GM21723 (cell line): ENCODE measurements around the gene IL11.
"Not testable (repeated sequence)": the region's sequence is repeated elsewhere in the genome, so short reads cannot be mapped to it uniquely, and the experiment has no call there.

ENCODE experiments used
- ATAC-seq: cut with Tn5 transposase; IDR thresholded peaks from one replicate; pipeline ENCODE4 v1.9.1; 2021; ENCODE audit warnings: mild to moderate bottlenecking, moderate library complexity; ENCODE audit not compliant: unreplicated experiment

IL11 gene

DNA sequence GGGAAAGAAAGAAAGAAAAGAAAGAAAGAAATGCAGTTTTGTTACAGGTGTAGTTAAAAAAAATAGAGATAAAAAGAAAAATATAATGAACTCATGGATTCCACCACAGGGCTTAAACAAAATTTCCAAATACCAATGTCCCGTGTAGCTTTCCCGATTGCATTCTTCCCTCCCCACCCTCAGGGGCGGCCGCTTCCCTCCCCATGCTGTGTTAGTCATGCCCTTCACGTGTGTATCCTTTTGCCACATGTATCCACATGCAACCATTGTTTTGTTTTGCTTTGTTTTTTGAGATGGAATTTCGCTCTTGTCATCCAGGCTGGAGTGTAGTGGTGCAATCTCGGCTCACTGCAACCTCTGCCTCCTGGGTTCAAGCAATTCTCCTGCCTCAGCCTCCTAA is 34.2 kb downstream of the IL11 start:
- ATAC-seq = no peak

DNA sequence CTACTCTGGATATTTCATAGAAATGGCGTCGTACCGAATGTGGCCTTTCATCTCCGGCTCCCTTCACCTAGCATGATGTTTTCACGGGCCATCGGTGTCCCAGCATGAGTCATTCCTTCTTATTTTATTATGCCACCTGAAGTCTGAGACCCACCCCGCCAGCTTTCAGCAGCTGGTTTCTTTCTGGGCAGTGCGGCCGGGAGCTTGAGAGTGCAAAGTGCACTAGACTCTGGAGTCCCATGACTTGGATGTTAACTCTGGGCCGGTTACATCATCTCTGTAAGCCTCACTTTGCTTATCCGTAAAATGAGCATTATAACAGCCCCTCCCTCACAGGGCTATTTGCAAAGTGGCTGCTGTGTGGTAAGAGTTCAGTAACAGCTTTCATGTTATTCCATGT is 36.4 kb downstream of the IL11 start:
- no peak for ATAC-seq

DNA sequence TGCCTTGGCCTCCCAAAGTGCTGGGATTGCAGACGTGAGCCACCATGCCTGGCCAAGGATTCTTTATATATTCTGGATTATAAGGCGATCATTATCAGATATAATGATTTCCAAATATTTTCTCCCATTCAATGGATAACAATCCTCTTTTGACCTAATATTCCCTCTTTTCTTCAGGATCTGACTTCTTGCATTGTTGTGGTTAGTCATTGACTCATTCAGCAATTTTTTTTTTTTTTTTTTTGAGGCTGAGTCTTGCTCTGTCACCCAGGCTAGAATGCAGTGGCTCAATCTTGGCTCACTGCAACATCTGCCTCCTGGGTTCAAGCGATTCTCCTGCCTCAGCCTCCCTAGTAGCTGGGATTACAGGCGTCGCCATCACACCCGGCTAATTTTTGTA is 40.5 kb downstream of the IL11 start:
- ATAC-seq = not testable (repeated sequence)

DNA sequence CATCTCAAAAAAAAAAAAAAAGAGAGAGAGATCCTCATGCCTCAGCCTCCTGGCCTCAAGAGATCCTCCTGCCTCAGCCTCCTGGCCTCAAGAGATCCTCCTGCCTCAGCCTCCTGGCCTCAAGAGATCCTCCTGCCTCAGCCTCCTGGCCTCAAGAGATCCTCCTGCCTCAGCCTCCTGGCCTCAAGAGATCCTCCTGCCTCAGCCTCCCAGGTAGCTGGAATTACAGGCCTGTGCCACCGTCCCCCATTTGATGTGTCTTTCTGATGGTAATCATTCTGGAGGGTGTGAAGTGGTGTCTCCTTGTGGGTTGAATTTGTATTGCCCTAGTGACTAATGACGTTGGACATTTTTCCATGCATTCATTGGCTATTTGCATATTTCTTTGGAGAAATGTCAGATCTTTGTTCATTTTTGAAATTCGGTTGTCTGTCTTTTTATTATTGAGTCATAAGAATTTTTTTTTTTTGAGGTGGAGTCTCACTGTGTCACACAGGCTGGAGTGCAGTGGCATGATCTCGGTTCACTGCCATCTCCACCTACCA is 41.4 kb downstream of the IL11 start:
- not testable (repeated sequence) for ATAC-seq

DNA sequence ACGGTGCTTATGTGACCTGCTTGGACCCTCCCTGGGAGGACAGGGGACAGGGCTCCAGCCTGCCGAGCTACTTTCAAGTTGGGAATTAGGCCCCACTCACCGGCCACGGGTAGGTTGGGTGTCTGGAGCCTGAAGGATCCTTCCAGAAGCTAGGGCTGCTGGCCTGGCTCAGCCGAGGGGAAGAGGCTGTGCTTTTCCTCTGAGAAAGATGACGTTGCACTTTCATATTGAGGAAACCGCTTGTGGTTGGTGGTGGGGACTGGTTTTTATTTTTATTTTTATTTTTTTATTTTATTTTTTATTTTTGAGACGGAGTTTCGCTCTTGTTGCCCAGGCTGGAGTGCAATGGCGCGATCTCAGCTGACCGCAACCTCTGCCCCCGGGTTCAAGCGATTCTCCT is 45.1 kb downstream of the IL11 start, which contains the start of gene TMEM150B:
Gene TMEM150B, minus strand, starts transcription at position 170 of the 400 bp plus-strand sequence. CDS start 4,305 bp downstream, outside the sequence.
- no peak for ATAC-seq

DNA sequence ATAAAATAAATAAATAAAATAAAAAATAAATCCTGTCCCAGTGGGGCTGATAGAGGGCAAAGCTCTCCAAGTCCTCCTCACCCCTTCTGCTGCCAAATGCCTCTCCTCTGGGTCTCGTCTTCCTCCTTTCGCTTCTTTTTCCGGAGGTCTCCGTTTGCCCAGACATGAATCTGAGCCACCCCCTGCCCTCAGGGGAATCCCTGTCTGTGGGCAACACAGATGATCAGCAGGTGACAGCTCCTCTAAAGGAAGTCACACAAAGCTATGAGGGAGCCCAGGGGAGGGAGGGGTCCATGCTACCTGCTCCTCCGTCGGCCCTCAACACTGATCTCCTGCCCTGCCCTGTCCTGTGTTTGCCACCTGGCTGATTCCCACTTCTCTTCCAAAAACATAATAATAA is 45.6 kb downstream of the IL11 start:
- ATAC-seq = no peak

DNA sequence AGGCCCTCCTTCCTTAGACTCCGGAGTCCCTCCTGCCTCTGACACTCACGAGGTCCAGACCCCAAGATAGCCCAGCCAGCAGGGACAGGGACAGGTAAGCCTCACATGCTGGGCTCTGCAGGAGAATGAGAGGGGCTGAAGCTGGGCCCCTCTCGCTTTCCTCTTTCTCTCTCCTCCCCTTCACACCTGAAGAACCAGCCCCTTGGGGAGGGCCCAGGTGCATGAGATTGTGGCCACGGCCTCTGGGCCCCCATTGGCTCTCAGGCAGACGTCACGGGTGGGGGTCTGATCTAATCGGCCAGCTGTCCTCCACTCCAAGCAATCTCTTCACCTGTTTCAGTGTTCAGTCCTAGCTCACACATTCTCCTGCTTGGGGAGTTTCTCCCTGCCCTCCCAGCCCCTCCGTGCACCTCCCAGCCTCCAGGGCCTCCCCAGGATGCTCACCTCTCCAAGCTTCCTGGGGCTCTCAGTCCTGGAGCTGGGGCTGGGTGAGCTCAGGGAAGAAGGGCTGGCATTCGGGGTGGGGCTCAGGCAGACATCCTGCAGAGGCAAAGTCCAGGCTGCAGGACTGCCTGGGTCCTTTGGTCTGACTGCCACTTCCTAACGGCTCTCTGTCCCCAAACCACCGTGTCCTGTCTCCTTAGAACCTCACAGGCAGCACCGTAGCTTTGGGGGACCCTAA is 47.9 kb downstream of the IL11 start:
- ATAC-seq = no peak

DNA sequence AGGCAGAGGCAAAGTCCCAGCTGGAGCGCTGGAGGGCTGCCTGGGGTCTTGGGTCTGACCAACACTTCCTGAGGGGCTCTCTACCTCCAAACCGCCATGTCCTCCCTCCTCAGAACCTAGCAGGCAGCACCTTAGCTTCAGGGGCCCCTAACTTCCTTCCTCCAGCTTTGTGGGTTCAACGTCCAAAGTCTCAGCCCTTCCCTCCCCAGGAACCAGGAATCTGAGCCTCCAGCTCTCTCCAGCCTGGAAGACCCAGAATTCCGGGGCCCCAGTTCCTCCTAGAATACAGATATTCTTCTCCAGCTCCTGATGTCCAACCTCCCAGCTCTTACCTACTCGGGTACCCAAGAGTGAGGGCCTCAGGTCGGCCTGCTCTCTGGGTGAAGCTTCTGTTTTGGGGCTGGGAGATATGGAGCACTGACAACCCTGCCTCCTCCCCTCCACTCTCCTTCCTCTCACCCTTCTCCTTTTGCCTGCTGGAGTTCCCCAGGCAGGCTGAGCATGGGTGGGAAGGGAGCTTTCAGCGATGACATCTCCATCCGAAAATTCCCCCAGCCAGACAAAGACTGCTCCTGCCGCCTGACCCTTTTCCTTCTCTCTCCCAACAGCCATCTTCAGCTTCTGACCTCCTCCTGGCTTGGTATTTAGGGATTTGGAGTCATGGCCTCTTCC is 48.7 kb downstream of the IL11 start:
- ATAC-seq = no peak

DNA sequence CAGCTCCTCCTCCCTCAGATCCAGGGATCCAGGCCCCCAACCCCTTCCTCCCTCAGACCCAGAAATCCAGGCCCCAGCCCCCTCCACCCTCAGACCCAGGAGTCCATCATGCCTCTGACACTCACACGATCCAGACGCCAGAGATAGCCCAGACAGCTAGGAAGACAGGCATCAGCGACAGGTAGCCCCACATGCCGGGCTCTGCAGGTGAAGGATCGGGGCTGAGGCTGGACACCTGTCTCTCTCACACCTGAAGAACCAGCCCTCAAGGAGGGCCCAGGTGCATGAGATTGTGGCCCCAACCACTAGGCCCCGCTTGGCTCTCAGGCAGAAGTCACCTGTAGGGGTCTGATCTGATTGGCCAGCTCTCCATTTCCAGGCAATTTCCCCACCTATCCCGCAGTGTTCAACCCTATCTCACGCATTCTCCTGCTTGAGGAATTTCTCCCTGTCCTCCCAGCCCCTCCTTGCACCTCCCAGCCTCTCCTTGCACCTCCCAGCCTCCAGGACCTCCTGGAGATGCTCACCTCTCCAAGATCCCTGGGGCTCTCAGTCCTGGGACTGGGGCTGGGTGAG is 49.3 kb downstream of the IL11 start:
- no peak for ATAC-seq

DNA sequence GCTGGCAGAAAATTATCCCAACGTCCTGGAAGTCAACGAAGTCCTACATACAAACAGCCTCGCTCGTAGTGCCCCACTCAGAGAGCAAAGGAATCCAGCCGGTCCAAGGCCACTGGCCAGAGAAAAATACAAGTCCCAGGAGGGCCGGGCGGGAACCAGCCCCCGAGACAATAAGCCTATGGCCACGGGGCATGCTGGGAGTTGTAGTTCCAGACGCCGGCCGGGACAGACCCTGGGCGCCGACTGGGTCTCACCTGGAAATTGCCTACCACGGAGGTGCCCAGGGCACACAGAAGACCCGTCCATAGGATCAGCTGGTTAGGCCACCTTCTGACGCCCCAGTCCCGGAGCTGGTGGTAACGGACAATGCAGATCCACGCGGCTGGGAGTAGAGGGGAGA is 50.5 kb downstream of the IL11 start:
- no peak for ATAC-seq

DNA sequence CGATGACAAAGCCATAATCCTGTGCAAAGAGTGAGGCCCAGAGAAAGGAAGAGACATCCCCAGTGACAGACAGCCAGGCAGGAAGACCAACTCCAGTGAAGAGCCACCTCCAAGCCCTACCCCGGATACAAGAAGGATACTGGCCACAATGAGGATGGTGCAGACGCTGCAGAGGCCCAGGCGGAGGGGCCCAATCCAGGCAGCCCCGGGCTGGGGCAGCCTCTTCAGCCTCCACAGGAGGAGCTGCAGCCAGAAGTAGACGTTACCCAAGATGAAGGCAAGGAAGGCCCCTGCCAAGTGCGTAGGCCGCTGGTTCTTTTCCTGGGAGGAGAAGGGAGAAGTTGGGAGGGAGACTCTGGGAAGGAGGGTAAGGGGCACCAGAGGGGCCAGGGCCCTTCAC is 53.6 kb downstream of the IL11 start:
- ATAC-seq = no peak

DNA sequence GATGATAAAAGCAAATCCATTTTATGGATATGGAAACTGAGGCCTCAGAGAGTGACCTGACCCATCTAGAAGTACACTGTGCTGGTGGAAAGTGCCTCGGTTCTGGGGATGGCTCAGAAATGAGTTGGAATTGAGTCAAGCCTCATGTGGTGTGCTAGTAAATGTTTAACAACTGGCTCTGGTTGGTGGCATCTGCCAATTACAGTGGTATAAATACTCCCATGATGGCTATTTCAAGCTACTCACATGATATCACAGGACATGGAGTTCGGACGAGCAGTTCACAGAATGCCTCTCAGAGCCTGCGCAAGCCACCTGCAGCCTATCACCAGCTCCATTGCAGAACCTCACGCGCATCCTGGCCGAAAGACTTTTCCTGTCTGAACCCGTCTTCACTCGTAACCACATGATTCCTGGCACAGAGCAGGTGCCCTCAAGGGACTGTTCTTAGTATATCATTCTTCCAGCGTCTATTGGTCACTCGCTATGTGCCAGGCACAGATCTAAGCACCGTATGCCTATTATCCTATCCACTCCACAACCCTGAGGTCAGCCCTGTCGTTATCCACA is 54.2 kb downstream of the IL11 start:
- ATAC-seq = no peak

DNA sequence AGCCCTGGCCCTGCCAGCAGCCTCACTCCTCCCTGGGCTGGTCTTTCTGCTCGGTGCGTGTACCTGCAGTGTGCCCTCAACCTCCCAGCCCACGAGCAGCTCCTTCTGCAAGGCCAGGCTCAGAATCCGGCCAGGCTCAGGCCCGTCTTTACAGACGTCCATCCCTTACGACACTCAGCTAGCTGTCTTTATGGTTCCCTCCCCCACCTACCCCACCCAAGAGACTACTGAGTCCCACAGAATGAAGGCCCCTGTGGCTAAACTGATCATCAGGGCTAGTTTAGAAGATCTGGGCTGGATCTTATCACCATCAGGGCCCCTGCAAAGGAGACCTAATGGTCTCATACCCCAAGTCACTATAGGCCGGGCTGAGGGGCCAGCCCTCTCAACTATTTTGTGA is 55.9 kb downstream of the IL11 start:
- no peak for ATAC-seq
